KMS-11 (cell line): Measurements from ENCODE around the gene LRRC47.

ENCODE experiments used
- H2AFZ ChIP-seq: fragments of 200-600 bp; sonication (generic); 2 replicates; pipeline ENCODE4 v1.6.1; 2016; ENCODE audit warnings: antibody characterized with exemption, mixed run types, low read depth
- H3K27ac ChIP-seq: fragments of 200-600 bp; sonication (generic); 2 replicates; pipeline ENCODE4 v1.6.1; 2016; ENCODE audit warnings: mild to moderate bottlenecking, mixed run types
- H3K27me3 ChIP-seq: fragments of 200-600 bp; sonication (generic); 2 replicates; pipeline ENCODE4 v1.6.1; 2017; ENCODE audit warnings: mild to moderate bottlenecking, low read depth, mixed run types, moderate library complexity; ENCODE audit not compliant: insufficient read depth
- H3K36me3 ChIP-seq: fragments of 200-600 bp; sonication (generic); 2 replicates; pipeline ENCODE4 v1.6.1; 2017; ENCODE audit warnings: mild to moderate bottlenecking, mixed run types; ENCODE audit not compliant: insufficient read depth
- H3K4me1 ChIP-seq: fragments of 200-600 bp; sonication (generic); 2 replicates; pipeline ENCODE4 v1.6.1; 2016; ENCODE audit warnings: mild to moderate bottlenecking, low read depth, mixed run types; ENCODE audit not compliant: poor library complexity, severe bottlenecking
- H3K4me2 ChIP-seq: fragments of 200-600 bp; sonication (generic); 2 replicates; pipeline ENCODE4 v1.7.0; 2016; ENCODE audit warnings: mild to moderate bottlenecking, mixed run types
- H3K4me3 ChIP-seq: fragments of 200-600 bp; sonication (generic); IDR thresholded peaks from 2 replicates; pipeline ENCODE4 v1.6.1; 2017; ENCODE audit warnings: low read depth, low read length, mixed read lengths; ENCODE audit not compliant: insufficient read depth
- H3K79me2 ChIP-seq: fragments of 200-600 bp; sonication (generic); 2 replicates; pipeline ENCODE4 v1.6.1; 2016; ENCODE audit warnings: low read depth, mixed run types; ENCODE audit not compliant: insufficient read depth
- H3K9ac ChIP-seq: fragments of 200-600 bp; sonication (generic); 2 replicates; pipeline ENCODE4 v1.6.1; 2016; ENCODE audit warnings: mild to moderate bottlenecking, mixed run types
- H4K20me1 ChIP-seq: fragments of 200-600 bp; sonication (generic); 2 replicates; pipeline ENCODE4 v1.6.1; 2016; ENCODE audit warnings: mild to moderate bottlenecking, mixed run types; ENCODE audit not compliant: insufficient read depth
- CTCF ChIP-seq: fragments of 200-600 bp; sonication (generic); conservative IDR thresholded peaks from 2 replicates; pipeline ENCODE4 v1.6.1; 2017; ENCODE audit warnings: low read depth, mild to moderate bottlenecking, antibody characterized with exemption, low read length, moderate library complexity, mixed read lengths

LRRC47 gene

DNA sequence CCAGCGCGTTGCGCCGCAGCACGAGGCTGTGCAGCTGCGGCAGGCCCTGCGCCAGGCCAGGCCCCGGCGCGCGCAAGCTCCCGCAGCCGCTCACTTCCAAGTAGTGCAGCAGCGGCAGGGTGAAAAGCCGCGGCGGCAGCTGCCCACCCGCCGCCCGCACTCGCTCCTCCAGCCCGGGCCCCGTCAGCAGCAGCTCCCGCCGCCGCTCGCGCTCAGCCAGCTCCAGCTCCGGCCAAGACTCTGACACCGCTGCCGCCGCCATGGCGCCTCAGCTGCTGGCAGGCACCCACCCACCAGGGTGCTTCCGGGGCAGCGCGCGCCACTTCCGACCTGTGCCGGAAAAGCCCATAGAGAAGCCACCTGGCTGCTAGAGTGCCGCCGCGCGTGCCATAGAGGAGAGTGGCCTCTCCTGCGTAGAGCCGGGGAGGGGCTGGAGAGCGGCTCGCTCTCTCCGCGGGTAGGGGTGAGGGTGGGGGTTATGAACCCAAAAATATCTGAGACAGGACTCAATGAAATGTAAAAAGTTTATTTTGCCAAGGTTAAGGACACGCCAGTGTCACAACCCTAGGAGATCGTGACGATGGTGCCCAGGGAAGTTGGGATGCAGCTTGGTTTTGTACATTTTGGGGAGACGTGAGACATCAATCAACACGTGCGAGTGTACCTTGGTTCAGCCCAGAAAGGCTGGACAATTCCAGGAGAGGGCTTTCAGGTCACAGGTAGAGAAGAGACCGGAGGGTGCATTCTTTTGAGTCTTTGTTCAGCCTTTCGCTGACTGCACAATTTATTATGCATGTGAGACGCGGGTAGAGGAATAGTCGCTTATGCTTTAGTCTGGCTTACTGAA is at the start of gene LRRC47:
TSS of gene LRRC47 (minus strand) at position 284 of the 847 bp plus-strand sequence. CDS start at position 262, 22 bp downstream.
- peak within 1 kb of the TSS; percentile 93 for H3K4me2 ChIP-seq
- no peaks in the 10 kb centered on the region for H3K36me3 ChIP-seq
- H3K4me1 ChIP-seq = peaks cover 14% of the 10 kb centered on the region
- no peak for TF ChIP-seq CTCF
- no peak within 1 kb of the TSS for H3K4me3 ChIP-seq
- H2AFZ ChIP-seq = peak within 1 kb of the TSS; percentile 99
- peaks cover 34% of the 10 kb centered on the region for H3K79me2 ChIP-seq
- H3K27ac ChIP-seq = peak within 1 kb of the TSS; percentile 36
- peak within 1 kb of the TSS; percentile 62 for H3K9ac ChIP-seq
- H4K20me1 ChIP-seq = no peaks in the 10 kb centered on the region
- H3K27me3 ChIP-seq = peaks cover 22% of the 10 kb centered on the region

DNA sequence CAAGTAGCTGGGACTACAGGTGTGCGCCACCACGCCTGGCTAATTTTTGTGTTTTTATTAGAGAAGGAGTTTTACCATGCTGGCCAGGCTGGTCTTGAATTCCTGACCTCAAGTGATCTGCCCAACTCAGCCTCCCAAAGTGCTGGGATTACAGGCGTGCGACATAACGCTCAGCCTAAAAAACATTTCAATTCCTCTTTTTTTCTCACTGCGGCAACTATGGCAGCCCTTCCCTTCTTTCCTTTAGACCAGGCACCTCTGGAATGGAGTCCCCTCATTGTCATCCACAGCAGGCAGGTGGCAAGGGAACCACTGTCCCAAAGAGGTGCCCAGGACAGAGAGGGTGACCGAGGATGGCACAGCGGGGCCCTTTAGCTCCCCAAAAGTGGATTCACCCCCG is 46.6 kb upstream of the LRRC47 start:
- H3K4me3 ChIP-seq = no peak overlapping the region
- no peaks in the 10 kb centered on the region for H3K4me1 ChIP-seq
- no peak overlapping the region for H3K27ac ChIP-seq
- H3K27me3 ChIP-seq = no peaks in the 10 kb centered on the region
- no peaks in the 10 kb centered on the region for H4K20me1 ChIP-seq
- no peak overlapping the region for H2AFZ ChIP-seq
- no peak overlapping the region for H3K9ac ChIP-seq
- no peak overlapping the region for H3K4me2 ChIP-seq
- H3K36me3 ChIP-seq = no peaks in the 10 kb centered on the region
- TF ChIP-seq CTCF = no peak
- no peaks in the 10 kb centered on the region for H3K79me2 ChIP-seq

DNA sequence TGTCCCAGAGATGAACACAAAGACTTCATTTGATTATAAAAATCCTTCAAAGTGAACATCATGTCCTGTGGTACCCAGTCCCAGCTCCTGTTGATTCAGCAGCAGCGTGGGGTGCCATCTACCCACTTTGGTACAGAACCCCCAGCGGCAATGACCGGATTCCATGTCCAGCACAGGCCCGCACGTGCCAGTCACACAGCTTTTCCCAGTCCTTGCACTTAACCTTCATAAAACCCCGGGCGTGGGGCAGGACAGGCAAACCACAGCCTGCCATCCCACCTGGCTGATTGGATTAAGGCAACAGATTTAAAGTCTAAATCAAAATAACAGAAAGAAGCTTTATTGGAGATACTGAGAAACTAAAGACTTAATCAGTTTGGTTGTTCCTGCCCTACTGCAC is 45.2 kb upstream of the LRRC47 start:
- no peak for TF ChIP-seq CTCF
- no peaks in the 10 kb centered on the region for H3K27me3 ChIP-seq
- H3K4me3 ChIP-seq = no peak overlapping the region
- H2AFZ ChIP-seq = no peak overlapping the region
- H4K20me1 ChIP-seq = no peaks in the 10 kb centered on the region
- H3K36me3 ChIP-seq = no peaks in the 10 kb centered on the region
- H3K9ac ChIP-seq = no peak overlapping the region
- H3K4me2 ChIP-seq = no peak overlapping the region
- no peaks in the 10 kb centered on the region for H3K4me1 ChIP-seq
- no peak overlapping the region for H3K27ac ChIP-seq
- H3K79me2 ChIP-seq = no peaks in the 10 kb centered on the region

GRCh38 chr1:3838788-3839187 is 42.5 kb upstream of the LRRC47 start:
- H3K4me2 ChIP-seq = no peak overlapping the region
- no peak overlapping the region for H3K9ac ChIP-seq
- no peaks in the 10 kb centered on the region for H3K79me2 ChIP-seq
- H3K4me3 ChIP-seq = no peak overlapping the region
- no peaks in the 10 kb centered on the region for H4K20me1 ChIP-seq
- H3K27me3 ChIP-seq = no peaks in the 10 kb centered on the region
- no peak overlapping the region for H2AFZ ChIP-seq
- TF ChIP-seq CTCF = no peak
- no peaks in the 10 kb centered on the region for H3K4me1 ChIP-seq
- no peaks in the 10 kb centered on the region for H3K36me3 ChIP-seq
- H3K27ac ChIP-seq = no peak overlapping the region
